GM21423 (cell line): ENCODE measurements around the gene ERN1.

Experiments used
- ATAC-seq: cut with Tn5 transposase; IDR thresholded peaks from one replicate; pipeline ENCODE4 v1.9.1; 2021; ENCODE audit warnings: mild to moderate bottlenecking, moderate library complexity; ENCODE audit not compliant: unreplicated experiment

The ERN1 gene

GRCh38 chr17:64138441-64138840 lies 8.5 kb upstream of the ERN1 start:
- no peak for ATAC-seq

- no peak for ATAC-seq
Measured at GRCh38 chr17:64135000-64135399, 5.1 kb upstream of the ERN1 start.

GRCh38 chr17:64134216-64134970 lies 4.4 kb upstream of the ERN1 start:
- ATAC-seq = no peak

GRCh38 chr17:64133546-64134215 lies 3.7 kb upstream of the ERN1 start:
- no peak for ATAC-seq

GRCh38 chr17:64131606-64132270 lies 1.8 kb upstream of the ERN1 start:
- ATAC-seq = no peak

- ATAC-seq = peak; percentile 3
Measured at GRCh38 chr17:64130559-64131001, 636 bp upstream of the ERN1 start.

GRCh38 chr17:64129515-64129764 lies 504 bp downstream of the ERN1 start:
- no peak for ATAC-seq

GRCh38 chr17:64128787-64129514 lies 993 bp downstream of the ERN1 start:
- peak; percentile 1 for ATAC-seq

GRCh38 chr17:64126918-64127317 lies 3.0 kb downstream of the ERN1 start:
- no peak for ATAC-seq

- no peak for ATAC-seq
Measured at GRCh38 chr17:64125937-64126336, 4.0 kb downstream of the ERN1 start.

GRCh38 chr17:64124609-64125008 lies 5.3 kb downstream of the ERN1 start:
- no peak for ATAC-seq

- ATAC-seq = no peak
Measured at GRCh38 chr17:64123114-64123513, 6.8 kb downstream of the ERN1 start.

GRCh38 chr17:64120972-64121786 lies 8.8 kb downstream of the ERN1 start:
- peak; percentile 80 for ATAC-seq

GRCh38 chr17:64120159-64120810 lies 9.7 kb downstream of the ERN1 start:
- ATAC-seq = no peak

- no peak for ATAC-seq
Measured at GRCh38 chr17:64117981-64118979, 11.7 kb downstream of the ERN1 start.

GRCh38 chr17:64115822-64116534 lies 14.0 kb downstream of the ERN1 start:
- no peak for ATAC-seq

GRCh38 chr17:64115043-64115698 lies 14.8 kb downstream of the ERN1 start:
- ATAC-seq = no peak

- no peak for ATAC-seq
Measured at GRCh38 chr17:64113006-64113405, 16.9 kb downstream of the ERN1 start.
